ENCODE data around the gene USP20. TPM values are rescaled to one million over a fixed set of nuclear protein-coding genes. Genes with fewer than 3 reads are reported as not detected.

The USP20 gene
- total and polyA plus RNA-seq, 4 experiments from 2014 or later = 36.5 to 132 (median 89.6) TPM

DNA sequence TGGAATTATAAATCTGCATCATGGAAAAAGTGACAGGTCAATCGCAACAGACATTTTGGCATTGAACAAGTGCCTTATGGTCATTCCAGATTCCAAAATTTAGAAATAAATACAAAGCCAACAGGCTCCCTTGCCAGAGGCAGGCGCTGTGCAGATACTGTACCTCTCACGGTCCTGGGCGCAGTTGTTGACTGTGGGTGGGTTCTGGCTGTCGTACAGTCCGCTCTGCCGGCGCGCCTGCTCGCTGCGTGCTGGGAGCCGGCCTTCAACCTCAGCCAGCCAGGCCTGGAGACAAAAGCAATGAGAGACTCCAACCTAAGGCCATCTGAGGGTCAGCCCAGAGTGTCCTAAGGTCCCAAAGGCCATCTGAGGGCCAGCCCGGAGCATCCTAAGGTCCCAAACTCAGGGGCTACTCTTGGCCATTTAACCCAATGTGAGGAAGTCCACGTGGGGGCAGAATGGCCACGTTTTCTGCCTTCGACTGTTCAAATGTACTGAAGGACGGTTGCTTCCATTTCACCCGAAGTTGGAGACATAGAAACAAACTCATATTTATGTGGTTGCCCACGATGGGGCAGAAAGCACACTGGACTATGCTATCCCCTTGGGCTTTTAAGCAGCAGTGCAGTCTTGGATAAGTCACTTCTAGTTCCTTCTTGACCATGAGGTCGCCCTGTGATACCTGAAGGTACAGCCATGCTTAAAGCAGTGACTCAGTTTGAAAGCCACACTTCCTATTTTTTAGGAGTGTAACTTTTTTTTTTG lies 65.2 kb downstream of the USP20 start:
- H3K4me3 Mint-ChIP-seq = no peak overlapping the region
- no peaks in the 10 kb centered on the region for H3K27me3 Mint-ChIP-seq
- ChIA-PET POLR2A (ENCODE audit: partially characterized antibody) (no interaction called here), CTCF (ENCODE audit: partially characterized antibody) (no interaction called here)
- Histone ChIP-seq H3K9me3 (ENCODE audit: control insufficient read depth in 1 of 2, low read length in 2 of 2) (no peaks in the 10 kb centered on the region), H3K36me3 (ENCODE audit: insufficient read depth, low read length) (peaks cover 48% of the 10 kb centered on the region), H3K27me3 (ENCODE audit: insufficient read depth, low read length) (no peaks in the 10 kb centered on the region), H3K27ac (ENCODE audit: low read depth, low read length) (no peak overlapping the region), H3K4me1 (ENCODE audit: insufficient read depth, low read length) (peaks cover 18% of the 10 kb centered on the region), H3K4me3 (ENCODE audit: low read length in 2 of 2) (no peak overlapping the region)
- intact Hi-C loops (cut with micrococcal nuclease) = no loop called here
- H3K27ac Mint-ChIP-seq = peak overlapping the region in 6 of 7 donors; percentile 61 to 84 (median 76)
- peaks cover 22 to 54% (median 38%) of the 10 kb centered on the region in 4 donors for H3K4me1 Mint-ChIP-seq
- peaks cover 66 to 87% of the 10 kb centered on the region in 2 donors for H3K36me3 Mint-ChIP-seq
- H3K9me3 Mint-ChIP-seq = peaks cover 0 to 1% (median 0%) of the 10 kb centered on the region in 8 donors
- DNase-seq = no peak

DNA sequence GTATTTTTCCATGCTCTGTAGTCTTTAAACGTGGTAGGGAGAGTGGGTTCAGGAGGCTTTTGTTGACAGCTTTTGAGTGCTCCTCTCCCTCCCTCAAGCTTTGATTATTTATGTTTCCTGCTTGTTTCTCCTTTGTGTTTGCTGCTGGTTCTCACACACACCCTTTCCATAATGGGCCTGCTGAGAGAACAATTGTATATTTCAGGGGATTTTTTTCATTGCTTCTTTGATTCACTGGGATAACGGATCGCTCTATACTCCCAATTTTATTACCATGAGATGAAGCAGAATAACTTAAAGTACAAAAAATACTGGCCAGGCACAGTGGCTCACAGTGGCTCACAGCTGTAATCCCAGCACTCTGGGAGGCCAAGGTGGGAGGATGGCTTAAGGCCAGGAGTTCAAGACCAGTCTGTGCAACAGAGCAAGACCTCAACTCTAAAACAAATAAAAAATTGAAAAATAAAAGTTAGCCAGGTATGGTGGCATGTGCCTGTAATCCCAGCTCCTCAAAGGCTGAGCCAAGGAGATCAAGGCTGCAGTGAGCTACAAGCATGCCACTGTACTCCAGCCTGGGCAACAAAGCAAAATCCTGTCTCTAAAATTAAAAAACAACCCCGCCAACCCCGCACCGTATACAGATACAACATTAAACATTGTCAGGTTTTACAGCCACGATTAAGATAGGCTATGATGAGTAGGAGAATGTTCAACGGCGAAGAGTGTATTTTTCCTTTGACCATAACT lies 66.9 kb downstream of the USP20 start:
- H3K27ac ChIP-seq (ENCODE audit: low read depth, low read length) = no peak overlapping the region
- peak overlapping the region; percentile 17 to 92 (median 80) for H3K27ac Mint-ChIP-seq
- H3K27me3 ChIP-seq (ENCODE audit: insufficient read depth, low read length) = no peaks in the 10 kb centered on the region
- H3K36me3 ChIP-seq (ENCODE audit: insufficient read depth, low read length) = peaks cover 58% of the 10 kb centered on the region
- no peaks in the 10 kb centered on the region for H3K9me3 ChIP-seq (ENCODE audit: control insufficient read depth in 1 of 2, low read length in 2 of 2)
- intact Hi-C loops (cut with micrococcal nuclease) = no loop called here
- no peak for DNase-seq
- H3K36me3 Mint-ChIP-seq = peaks cover 64 to 85% of the 10 kb centered on the region in 2 donors
- H3K4me1 ChIP-seq (ENCODE audit: insufficient read depth, low read length) = peaks cover 1% of the 10 kb centered on the region
- ChIA-PET POLR2A (ENCODE audit: partially characterized antibody) (interaction anchor here (0.6 to 4.4 kb wide), 4 partner anchors 10 to 136 kb away, joined by 3 to 24 read pairs (median 4); no protein-coding TSS in a partner anchor), CTCF (ENCODE audit: partially characterized antibody) (interaction anchor here (0.8 to 1.3 kb wide), 2 partner anchors 12 to 17 kb away, joined by 3 read pairs; no protein-coding TSS in a partner anchor)
- H3K4me3 Mint-ChIP-seq = no peak overlapping the region
- H3K9me3 Mint-ChIP-seq = no peaks in the 10 kb centered on the region
- H3K4me1 Mint-ChIP-seq = peaks cover 11 to 40% (median 27%) of the 10 kb centered on the region in 4 donors
- no peaks in the 10 kb centered on the region for H3K27me3 Mint-ChIP-seq
- H3K4me3 ChIP-seq (ENCODE audit: low read length in 2 of 2) = no peak overlapping the region

DNA sequence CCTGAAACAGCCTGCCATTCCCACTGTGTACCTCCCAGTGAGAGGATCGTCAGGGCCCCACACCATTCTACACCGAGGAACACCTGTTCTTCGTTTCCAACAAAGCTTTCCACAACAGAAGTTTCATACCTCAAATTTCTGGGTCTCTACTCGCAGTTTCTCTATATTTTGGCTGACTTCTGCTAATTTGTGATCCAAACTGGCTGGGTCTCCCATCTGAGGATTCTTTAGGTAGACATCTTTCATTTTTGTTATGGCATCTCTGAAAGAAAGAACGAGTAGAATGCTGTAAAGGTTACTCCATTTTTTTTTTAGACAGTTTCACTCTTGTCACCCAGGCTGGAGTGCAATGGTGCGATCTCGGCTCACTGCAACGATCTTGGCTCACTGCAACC lies 67.5 kb downstream of the USP20 start:
- intact Hi-C loops (cut with micrococcal nuclease) = no loop called here
- no peak overlapping the region for H3K4me3 Mint-ChIP-seq
- Histone ChIP-seq H3K36me3 (ENCODE audit: insufficient read depth, low read length) (peaks cover 61% of the 10 kb centered on the region), H3K27ac (ENCODE audit: low read depth, low read length) (no peak overlapping the region), H3K4me1 (ENCODE audit: insufficient read depth, low read length) (no peaks in the 10 kb centered on the region), H3K4me3 (ENCODE audit: low read length in 2 of 2) (no peak overlapping the region), H3K9me3 (ENCODE audit: control insufficient read depth in 1 of 2, low read length in 2 of 2) (no peaks in the 10 kb centered on the region), H3K27me3 (ENCODE audit: insufficient read depth, low read length) (no peaks in the 10 kb centered on the region)
- H3K9me3 Mint-ChIP-seq = no peaks in the 10 kb centered on the region
- peak overlapping the region; percentile 15 to 87 (median 73) for H3K27ac Mint-ChIP-seq
- ChIA-PET CTCF (ENCODE audit: partially characterized antibody) (interaction anchor here (0.6 to 1.3 kb wide), 3 partner anchors 11 to 119 kb away, joined by 3 to 5 read pairs (median 3); no protein-coding TSS in a partner anchor), POLR2A (ENCODE audit: partially characterized antibody) (interaction anchor here (0.7 to 4.4 kb wide), 3 partner anchors 11 to 18 kb away, joined by 4 to 24 read pairs (median 5); no protein-coding TSS in a partner anchor)
- no peaks in the 10 kb centered on the region for H3K27me3 Mint-ChIP-seq
- no peak for DNase-seq
- peaks cover 67 to 86% of the 10 kb centered on the region in 2 donors for H3K36me3 Mint-ChIP-seq
- peaks cover 11 to 37% (median 27%) of the 10 kb centered on the region in 4 donors for H3K4me1 Mint-ChIP-seq

DNA sequence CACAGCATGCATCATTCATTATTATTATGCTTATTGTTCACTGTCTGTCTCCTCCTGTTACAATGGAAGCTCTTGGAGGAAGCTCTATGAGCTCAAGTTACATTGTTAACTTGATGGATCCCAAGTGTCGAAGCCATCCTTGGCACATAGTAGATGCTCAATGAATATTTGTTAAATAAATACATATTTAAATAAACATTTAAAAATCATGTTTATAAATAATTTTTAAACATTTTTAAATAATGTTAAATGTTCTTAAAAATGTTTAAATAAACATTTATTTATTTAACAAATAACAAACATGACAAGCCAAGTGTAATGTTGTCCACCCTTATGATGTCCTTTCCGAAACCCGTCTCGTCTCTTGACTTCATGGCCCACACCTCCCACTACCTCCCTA lies 69.5 kb downstream of the USP20 start:
- H3K36me3 Mint-ChIP-seq = peaks cover 62 to 79% of the 10 kb centered on the region in 2 donors

DNA sequence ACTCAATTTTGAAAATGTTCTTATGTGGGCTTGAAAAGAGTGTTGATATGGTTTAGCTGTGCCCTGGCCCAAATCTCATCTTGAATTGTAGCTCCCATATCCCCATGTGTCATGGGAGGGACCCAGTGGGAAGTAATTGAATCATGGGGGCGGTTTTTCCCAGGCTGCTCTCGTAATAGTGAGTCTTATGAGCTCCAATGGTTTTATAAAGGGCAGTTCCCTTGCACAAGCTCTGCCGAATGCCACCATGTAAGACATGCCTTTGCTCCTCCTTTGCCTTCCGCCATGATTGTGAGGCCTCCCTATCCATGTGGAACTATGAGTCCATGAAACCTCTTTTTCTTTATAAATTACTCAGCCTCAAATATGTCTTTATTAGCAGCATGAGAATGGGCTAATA lies 71.0 kb downstream of the USP20 start:
- Mint-ChIP-seq H3K27ac (peak overlapping the region in 4 of 7 donors; percentile 20 to 72 (median 46)), H3K9me3 (no peaks in the 10 kb centered on the region), H3K4me1 (peaks cover 17 to 36% (median 23%) of the 10 kb centered on the region in 4 donors), H3K4me3 (no peak overlapping the region), H3K27me3 (no peaks in the 10 kb centered on the region), H3K36me3 (peaks cover 57 to 76% of the 10 kb centered on the region in 2 donors)
- ChIA-PET POLR2A (ENCODE audit: partially characterized antibody) (interaction anchor here (1.5 to 4.0 kb wide), 2 partner anchors 18 to 39 kb away, joined by 3 to 14 read pairs; no protein-coding TSS in a partner anchor), CTCF (ENCODE audit: partially characterized antibody) (interaction anchor here (1.0 kb wide), 1 partner anchor 26 kb away, joined by 3 read pairs; no protein-coding TSS in a partner anchor)
- H3K4me3 ChIP-seq (ENCODE audit: low read length in 2 of 2) = no peak overlapping the region
- H3K36me3 ChIP-seq (ENCODE audit: insufficient read depth, low read length) = peaks cover 53% of the 10 kb centered on the region
- H3K27me3 ChIP-seq (ENCODE audit: insufficient read depth, low read length) = no peaks in the 10 kb centered on the region
- no peaks in the 10 kb centered on the region for H3K4me1 ChIP-seq (ENCODE audit: insufficient read depth, low read length)
- intact Hi-C loops (cut with micrococcal nuclease) = no loop called here
- DNase-seq = no peak
- H3K9me3 ChIP-seq (ENCODE audit: control insufficient read depth in 1 of 2, low read length in 2 of 2) = no peaks in the 10 kb centered on the region
- H3K27ac ChIP-seq (ENCODE audit: low read depth, low read length) = no peak overlapping the region

More for the DNA sequence above, 69.5 kb downstream of the USP20 start:
- H3K4me3 ChIP-seq (ENCODE audit: low read length in 2 of 2) = no peak overlapping the region
- Mint-ChIP-seq H3K27ac (peak overlapping the region; percentile 33 to 88 (median 81)), H3K27me3 (no peaks in the 10 kb centered on the region), H3K4me1 (peaks cover 14 to 32% (median 17%) of the 10 kb centered on the region in 4 donors), H3K4me3 (peak overlapping the region in 1 of 8 donors; percentile 63), H3K9me3 (no peaks in the 10 kb centered on the region)
- ChIA-PET CTCF (ENCODE audit: partially characterized antibody) (interaction anchor here (0.8 to 1.6 kb wide), 4 partner anchors 10 to 19 kb away, joined by 3 to 5 read pairs (median 4); no protein-coding TSS in a partner anchor), POLR2A (ENCODE audit: partially characterized antibody) (interaction anchor here (0.7 to 4.4 kb wide), 7 partner anchors 8 to 20 kb away, joined by 3 to 24 read pairs (median 4); no protein-coding TSS in a partner anchor)
- no peak for DNase-seq
- H3K27ac ChIP-seq (ENCODE audit: low read depth, low read length) = no peak overlapping the region
- no peaks in the 10 kb centered on the region for H3K27me3 ChIP-seq (ENCODE audit: insufficient read depth, low read length)
- intact Hi-C loops (cut with micrococcal nuclease) = no loop called here
- no peaks in the 10 kb centered on the region for H3K9me3 ChIP-seq (ENCODE audit: control insufficient read depth in 1 of 2, low read length in 2 of 2)
- no peaks in the 10 kb centered on the region for H3K4me1 ChIP-seq (ENCODE audit: insufficient read depth, low read length)
- peaks cover 64% of the 10 kb centered on the region for H3K36me3 ChIP-seq (ENCODE audit: insufficient read depth, low read length)

DNA sequence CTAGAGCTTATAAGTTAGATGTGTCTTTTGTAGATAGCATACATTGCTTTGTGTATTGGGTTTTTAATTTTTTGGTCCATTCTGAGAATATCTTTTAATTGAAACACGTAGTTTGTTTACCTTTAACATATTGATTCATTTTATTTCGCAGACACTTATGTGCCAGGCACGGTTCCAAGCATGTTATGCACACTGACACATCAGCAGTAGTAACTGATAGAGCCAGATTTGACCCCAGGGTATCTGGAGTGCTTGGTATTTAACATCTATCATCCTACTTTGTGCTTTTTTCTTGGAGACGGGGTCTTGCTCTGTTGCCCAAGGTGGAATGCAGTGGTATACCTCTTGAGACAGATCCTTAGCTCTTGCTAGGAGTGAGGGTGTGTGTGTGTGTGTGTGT lies 71.9 kb downstream of the USP20 start:
- no peak overlapping the region for H3K27ac ChIP-seq (ENCODE audit: low read depth, low read length)
- intact Hi-C loops (cut with micrococcal nuclease) = no loop called here
- Mint-ChIP-seq H3K36me3 (peaks cover 49 to 76% of the 10 kb centered on the region in 2 donors), H3K4me1 (peaks cover 16 to 31% (median 23%) of the 10 kb centered on the region in 4 donors), H3K4me3 (no peak overlapping the region), H3K27ac (peak overlapping the region in 6 of 7 donors; percentile 26 to 76 (median 52)), H3K9me3 (no peaks in the 10 kb centered on the region), H3K27me3 (no peaks in the 10 kb centered on the region)
- no peak for DNase-seq
- peaks cover 45% of the 10 kb centered on the region for H3K36me3 ChIP-seq (ENCODE audit: insufficient read depth, low read length)
- H3K4me1 ChIP-seq (ENCODE audit: insufficient read depth, low read length) = no peaks in the 10 kb centered on the region
- H3K9me3 ChIP-seq (ENCODE audit: control insufficient read depth in 1 of 2, low read length in 2 of 2) = no peaks in the 10 kb centered on the region
- H3K4me3 ChIP-seq (ENCODE audit: low read length in 2 of 2) = no peak overlapping the region
- POLR2A ChIA-PET (ENCODE audit: partially characterized antibody) = interaction anchor here (0.6 to 4.0 kb wide), 3 partner anchors 12 to 143 kb away, joined by 4 to 14 read pairs (median 5); no protein-coding TSS in a partner anchor
- H3K27me3 ChIP-seq (ENCODE audit: insufficient read depth, low read length) = no peaks in the 10 kb centered on the region
- CTCF ChIA-PET (ENCODE audit: partially characterized antibody) = interaction anchor here (1.0 to 1.5 kb wide), 4 partner anchors 12 to 132 kb away, joined by 3 to 4 read pairs (median 4); no protein-coding TSS in a partner anchor

Measured in CD4-positive, alpha-beta memory T cell (primary cell).